RWPE1 (cell line): ENCODE results near the gene FAM83C.

Experiments
- CTCF ChIA-PET: fragments of 350-600 bp; sonication (Branson Sonifier 250); formaldehyde crosslinking; extraction: SDS; loops from one replicate; lab custom pipeline; 2021; lab: Yijun Ruan, JAX
- POLR2A ChIA-PET: fragments of 400-600 bp; formaldehyde crosslinking; extraction: SDS; loops from one replicate; lab custom pipeline; 2020; ENCODE audit warnings: antibody characterized with exemption; ENCODE audit not compliant: low non-redundant PET; lab: Yijun Ruan, JAX
- DNase-seq: peaks from one replicate; pipeline ENCODE4 v3.0.0; 2012; ENCODE audit warnings: low spot score
- H3K27ac ChIP-seq: fragments of 450-650 bp; 2 replicates; pipeline ENCODE4 v1.5.1; 2017
- CTCF ChIP-seq: fragments of 450-650 bp; conservative IDR thresholded peaks from 2 replicates; pipeline ENCODE4 v1.5.1; 2017; ENCODE audit warnings: low read depth, mild to moderate bottlenecking

The FAM83C gene

GRCh38 chr20:35284267-35284991 lies 7.8 kb downstream of the FAM83C start, which contains the start of gene EIF6:
TSS of gene EIF6 (minus strand) at chr20:35284772. CDS start at chr20:35284487, 285 bp downstream.
- ChIA-PET CTCF (interaction anchor here (0.6 to 1.6 kb wide), 5 partner anchors 10 to 163 kb away, joined by 3 to 6 read pairs (median 4); no protein-coding TSS in a partner anchor), POLR2A (interaction anchor here (0.5 to 1.1 kb wide), 7 partner anchors 9 to 740 kb away, joined by 3 to 7 read pairs (median 4); no protein-coding TSS in a partner anchor)
- TF ChIP-seq CTCF: no peak
- DNase-seq: peak; percentile 95
- peak within 1 kb of the TSS; percentile 84 for H3K27ac ChIP-seq

DNA sequence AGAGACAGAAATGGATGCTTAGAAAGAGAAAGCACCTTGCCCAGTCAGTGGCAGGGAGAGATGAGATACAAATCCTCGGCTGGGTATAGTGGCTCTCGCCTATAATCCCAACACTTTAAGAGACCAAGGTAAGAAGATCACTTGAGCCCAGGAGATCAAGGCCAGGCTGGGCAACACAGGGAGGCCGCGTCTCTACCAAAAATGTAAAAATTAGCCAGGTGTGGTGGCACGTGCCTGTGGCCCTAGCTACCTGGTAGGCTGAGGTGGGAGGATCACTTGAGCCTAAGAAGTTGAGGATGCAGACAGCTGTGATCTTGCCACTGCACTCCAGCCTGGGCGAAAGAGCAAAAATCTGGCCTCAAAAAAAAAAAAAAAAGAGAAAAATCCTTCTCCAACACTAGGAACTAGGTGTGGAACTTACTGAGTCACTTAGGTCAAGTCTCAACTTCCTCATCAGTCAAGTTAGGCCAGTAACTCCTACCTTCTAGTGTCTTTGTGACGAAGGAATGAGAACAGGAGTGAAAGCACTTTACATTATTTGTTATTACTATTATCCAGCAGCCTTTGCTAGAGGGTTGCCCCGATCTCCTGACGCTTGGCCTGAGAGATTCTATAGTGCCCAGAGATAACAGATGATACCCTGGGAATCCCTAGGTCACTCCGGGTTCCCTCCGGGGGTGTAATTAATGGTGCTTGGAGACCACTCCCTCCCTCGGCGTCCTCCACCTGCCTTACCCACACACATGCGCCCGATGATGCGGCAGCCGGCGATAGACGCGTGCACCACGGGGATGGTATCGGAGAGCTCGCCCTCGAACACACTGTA lies 8.6 kb downstream of the FAM83C start:
- CTCF ChIA-PET: interaction anchor here (0.6 to 1.6 kb wide), 3 partner anchors 21 to 164 kb away, joined by 4 to 8 read pairs (median 4); no protein-coding TSS in a partner anchor
- no peak for DNase-seq
- H3K27ac ChIP-seq: peak overlapping the region; percentile 84
- TF ChIP-seq CTCF: no peak
- POLR2A ChIA-PET: interaction anchor here (0.5 to 1.1 kb wide), 5 partner anchors 10 to 739 kb away, joined by 4 to 7 read pairs (median 4); no protein-coding TSS in a partner anchor

GRCh38 chr20:35281506-35282101 lies 10.6 kb downstream of the FAM83C start:
- TF ChIP-seq CTCF: no peak
- DNase-seq: no peak
- H3K27ac ChIP-seq: peak overlapping the region; percentile 95
- ChIA-PET CTCF (interaction anchor here (0.6 to 0.7 kb wide), 2 partner anchors 117 to 913 kb away, joined by 4 to 8 read pairs; no protein-coding TSS in a partner anchor), POLR2A (no interaction called here)

- H3K27ac ChIP-seq: peak overlapping the region; percentile 95
- DNase-seq: no peak
- ChIA-PET POLR2A (no interaction called here), CTCF (interaction anchor here (0.5 to 2.1 kb wide), 4 partner anchors 26 to 167 kb away, joined by 3 to 9 read pairs (median 6); no protein-coding TSS in a partner anchor)
- TF ChIP-seq CTCF: no peak
These were observed 11.7 kb downstream of the FAM83C start for GRCh38 chr20:35280523-35280922.

DNA sequence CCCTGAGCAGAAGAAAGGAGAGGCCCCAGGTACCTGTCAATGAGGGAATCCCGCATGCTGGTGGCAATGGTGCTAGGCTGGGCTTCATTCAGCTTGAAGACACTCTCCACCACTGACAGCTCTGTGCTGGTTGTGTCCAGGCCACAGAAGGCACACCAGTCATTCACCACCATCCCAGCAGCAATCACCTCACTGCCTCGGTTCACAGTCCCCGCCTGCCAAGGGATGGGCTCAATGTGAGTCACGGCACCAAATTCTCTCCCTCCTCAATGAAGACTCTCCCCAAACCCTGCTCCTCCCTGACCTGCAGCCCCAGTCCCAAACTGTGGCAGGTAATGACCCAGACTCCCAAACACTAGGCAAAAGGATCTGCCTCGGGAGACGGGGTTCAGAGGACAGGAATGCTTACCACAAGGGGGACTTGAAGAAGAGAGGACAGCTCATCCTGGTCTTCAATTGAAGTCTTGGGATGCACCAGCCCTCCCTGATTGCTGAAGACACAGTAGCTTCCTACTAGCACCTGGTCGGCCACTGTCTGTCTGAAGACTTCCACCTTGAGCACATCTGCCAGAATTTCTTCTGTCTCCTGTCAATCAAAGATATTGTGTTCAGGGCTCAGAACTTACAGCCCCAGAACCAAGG lies 12.6 kb downstream of the FAM83C start:
- ChIA-PET POLR2A (interaction anchor here (0.6 kb wide), 2 partner anchors 84 to 168 kb away, joined by 3 to 6 read pairs; no protein-coding TSS in a partner anchor), CTCF (interaction anchor here (0.5 to 2.1 kb wide), 8 partner anchors 10 to 372 kb away, joined by 3 to 9 read pairs (median 3); no protein-coding TSS in a partner anchor)
- peak; percentile 68 for DNase-seq
- H3K27ac ChIP-seq: peak overlapping the region; percentile 95
- TF ChIP-seq CTCF: no peak
